HG02885 (cell line): Measurements from ENCODE around the gene PRDX6.
"Not testable (repeated sequence)": the region's sequence is repeated elsewhere in the genome, so short reads cannot be mapped to it uniquely, and the experiment has no call there.

ENCODE experiments used
- ATAC-seq: cut with Tn5 transposase; IDR thresholded peaks from one replicate; pipeline ENCODE4 v1.9.1; 2021; ENCODE audit warnings: mild to moderate bottlenecking; ENCODE audit not compliant: unreplicated experiment, poor library complexity

PRDX6 gene

DNA sequence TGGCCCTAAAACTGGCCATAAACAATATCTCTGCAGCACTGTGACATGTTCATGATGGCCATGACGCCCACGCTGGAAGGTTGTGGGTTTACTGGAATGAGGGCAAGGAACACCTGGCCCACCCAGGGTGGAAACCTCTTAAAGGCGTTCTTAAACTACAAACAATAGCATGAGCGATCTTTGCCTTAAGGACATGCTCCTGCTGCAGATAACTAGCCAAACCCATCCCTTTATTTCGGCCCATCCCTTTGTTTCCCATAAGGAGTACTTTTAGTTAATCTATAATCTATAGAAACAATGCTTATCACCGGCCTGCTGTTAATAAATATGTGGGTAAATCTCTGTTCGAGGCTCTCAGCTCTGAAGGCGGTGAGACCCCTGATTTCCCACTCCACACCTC is 16.0 kb downstream of the PRDX6 start:
- not testable (repeated sequence) for ATAC-seq

DNA sequence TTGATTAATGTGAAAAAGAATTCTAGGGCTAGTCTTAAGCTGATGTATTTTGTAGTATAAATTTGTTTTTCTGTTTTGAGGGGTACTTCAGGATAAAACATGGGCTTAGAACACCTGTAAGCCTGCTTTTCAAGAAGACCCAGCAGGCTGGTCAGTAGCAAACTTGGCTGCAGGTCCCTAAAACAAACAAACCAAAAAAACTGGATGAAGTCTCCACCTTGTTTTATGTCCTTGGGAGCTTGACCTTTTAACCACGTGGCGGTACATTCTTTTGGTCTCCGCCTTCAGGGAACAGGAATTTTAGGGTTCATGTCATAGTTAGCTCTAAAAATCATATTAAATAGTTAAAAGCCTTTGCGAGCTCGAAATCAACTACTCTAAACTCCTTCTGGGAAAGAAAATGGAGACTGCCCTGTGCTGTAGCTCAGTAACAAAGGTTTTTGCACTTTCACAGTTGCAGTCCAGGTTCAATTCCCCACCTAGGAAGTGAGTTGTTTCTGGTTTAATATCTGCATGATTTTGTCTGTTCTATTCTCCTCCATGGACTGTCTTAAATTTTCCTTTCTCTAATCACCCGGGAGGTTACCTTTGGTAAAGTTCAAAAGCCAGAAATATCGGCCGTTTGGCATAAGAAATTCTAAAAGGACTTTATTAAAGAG is 18.6 kb downstream of the PRDX6 start:
- no peak for ATAC-seq

DNA sequence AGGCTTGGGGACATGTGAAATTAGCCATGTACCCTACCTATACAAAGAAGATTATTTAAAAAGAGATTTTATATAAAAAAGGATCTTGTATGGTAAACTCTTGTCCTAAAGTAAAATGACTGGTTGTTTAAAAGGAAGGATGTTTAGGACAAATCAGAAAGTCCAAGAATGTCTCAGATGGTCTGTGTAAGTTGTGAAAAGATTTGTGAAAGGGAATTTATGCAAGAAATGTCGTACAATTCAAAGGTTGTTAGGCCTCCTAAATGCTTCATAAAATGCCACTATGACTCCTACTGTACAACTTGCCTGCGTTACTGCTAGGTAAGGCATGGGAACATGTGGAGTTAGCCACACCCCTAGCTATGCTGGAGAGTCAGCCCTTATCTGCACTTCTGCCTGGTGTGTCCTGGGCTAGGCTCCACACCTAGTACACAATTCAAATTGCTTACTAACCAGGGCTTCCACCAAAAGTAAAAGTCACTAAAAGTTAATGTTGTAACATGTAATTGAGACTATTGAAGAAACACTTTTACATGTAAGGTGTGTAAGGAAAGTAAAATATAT is 19.7 kb downstream of the PRDX6 start:
- ATAC-seq: no peak

DNA sequence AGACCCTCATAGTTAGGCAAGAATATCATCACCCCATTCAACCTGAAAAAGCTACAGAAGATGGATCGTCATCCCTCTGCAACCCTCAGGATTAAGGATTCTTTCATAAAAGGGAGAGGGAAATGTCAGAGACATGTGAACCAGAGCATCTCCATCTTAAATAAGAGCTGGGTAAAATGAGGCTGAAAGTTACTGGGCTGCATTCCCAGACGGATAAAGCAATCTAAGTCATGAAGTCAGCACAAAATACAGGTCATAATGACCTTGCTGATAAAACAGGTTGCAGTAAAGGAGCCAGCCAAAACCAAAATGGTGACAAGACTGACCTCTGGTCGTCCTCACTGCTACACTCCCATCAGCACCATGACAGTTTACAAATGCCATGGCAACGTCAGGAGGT is 22.6 kb downstream of the PRDX6 start:
- no peak for ATAC-seq

DNA sequence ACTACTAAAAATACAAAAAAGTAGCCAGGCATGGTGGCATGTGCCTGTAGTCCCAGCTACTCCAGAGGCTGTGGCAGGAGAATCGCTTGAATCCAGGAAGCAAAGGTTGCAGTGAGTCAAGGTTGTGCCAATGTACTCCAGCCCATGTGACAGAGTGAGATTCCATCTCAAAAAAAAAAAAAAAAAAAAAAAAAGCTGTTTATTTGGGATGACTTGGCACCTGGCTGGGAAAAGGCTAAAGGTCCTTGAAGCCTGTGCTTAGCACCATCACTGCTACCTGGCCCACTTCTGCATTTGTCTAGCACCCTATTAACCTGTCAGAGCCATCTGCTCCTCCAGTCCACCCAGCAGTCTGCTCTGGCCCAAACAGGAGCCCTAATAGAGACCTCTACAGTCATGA is 25.0 kb downstream of the PRDX6 start:
- ATAC-seq: no peak

DNA sequence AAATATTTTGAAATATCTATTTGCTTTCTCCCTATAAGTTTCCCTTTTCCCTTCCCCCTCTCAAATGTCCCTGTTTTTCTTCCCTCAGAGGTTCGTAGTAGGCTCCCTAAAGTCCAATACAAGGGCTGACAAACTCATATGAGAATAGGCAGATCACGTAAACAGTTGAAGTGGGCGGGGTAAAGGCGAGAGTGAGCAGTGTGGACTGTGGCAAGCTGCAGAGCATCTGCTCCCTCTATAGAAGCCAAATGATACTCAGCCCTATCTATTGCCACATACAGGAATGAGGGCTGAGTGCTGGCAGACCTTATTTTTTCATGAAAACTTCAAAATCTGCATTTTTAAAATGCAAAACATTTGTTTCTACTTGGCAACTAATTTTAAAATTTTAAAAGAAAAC is 26.3 kb downstream of the PRDX6 start:
- no peak for ATAC-seq

DNA sequence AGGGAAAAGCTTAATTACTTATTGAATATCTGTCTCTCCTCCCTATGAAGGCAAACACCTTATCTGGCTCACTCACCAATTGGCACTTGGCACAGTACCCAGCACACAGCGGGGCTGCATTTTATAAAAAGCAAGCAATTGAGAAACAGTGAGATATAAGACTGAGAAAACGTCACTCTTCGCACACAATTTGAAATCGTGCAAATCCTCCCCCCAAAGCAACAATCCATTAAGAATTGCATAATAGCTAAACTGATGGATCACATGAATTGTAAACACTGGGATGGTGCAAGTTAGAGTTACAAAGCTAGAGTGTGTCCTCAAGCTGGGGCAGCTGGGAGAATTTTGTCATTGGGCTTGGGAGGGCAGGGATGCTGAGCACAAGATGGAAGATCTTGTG is 27.1 kb downstream of the PRDX6 start:
- no peak for ATAC-seq

DNA sequence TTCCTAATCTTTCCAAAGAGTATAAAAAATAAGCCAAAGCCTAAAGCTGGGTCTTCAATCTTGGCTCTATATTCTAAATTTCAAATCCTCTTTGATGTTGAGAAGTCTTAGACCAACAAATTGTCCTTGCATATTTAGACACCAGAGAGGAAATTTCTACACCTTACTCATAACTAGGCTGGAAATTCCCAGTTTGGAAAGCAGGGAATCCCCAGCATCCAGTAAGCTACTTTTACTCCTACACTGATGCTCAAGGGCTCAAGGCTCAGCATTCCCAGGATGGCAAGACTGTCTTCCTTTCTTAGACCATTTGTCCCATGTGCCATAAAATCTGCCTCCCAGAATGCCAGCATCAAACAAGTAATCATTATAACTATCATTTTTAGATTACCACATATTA is 28.3 kb downstream of the PRDX6 start:
- no peak for ATAC-seq

DNA sequence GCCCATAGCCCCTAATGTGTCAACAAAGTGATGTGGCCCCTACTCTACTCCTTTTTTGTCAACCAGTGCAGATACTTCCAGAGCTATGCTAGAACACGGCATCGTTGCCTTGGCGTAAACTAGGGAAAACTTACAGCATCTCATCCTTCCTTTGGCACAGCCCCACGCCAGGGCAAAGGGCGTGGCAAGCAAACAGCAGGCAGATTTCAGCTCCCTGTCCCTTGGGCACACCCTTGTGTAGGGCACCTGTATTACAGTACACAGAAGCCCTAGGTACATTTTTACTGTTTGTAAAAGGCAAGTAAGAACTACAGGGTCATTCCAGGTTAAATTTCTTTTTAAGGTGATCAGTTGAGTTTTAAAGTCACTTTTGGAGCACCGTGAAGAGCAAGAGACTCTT is 29.3 kb downstream of the PRDX6 start:
- no peak for ATAC-seq

DNA sequence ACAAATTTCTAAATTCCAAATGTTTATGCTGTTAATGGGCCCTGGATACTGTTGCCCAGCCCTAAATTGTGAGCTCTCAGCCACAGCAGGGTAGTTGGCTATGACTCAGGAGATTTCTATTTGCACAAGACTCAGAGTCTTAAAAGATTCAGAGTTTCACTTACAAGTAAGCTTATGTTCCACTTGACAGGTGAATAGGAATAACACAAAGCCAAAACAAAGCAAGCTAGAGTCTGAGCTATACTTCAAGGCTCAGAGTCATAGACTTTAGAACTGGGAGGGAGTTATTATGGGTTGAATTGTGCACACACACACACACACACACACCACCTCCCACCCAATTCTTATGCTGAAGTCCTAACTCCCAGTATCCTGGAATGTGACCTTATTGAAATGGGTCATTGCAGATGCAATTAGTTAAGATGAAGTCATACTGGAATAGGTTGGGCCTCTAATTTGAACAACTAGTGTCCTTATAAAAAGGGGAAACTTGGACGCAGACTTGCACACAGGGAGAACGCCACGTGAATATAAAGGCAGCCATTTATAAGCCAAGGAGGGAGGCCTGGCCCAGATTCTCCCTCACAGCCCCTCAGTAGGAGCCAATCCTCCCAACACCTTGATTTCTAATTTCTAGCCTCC is 30.2 kb downstream of the PRDX6 start:
- no peak for ATAC-seq

DNA sequence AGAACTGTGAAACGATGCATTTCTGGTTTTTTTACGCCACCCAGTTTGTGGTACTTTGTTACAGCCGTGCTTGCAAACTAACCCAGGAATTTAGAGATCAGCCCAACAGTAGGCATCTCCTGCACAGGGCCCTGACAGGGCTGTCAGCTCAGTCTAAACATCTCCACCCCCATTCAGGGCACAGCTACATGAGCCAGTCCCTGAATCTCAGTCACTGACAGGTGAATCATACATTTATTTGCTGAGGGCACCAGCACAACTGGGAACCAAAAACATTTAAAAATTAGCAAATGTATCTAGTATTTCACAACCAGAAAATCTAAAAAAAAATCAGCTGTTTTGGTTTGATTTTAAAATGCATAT is 30.7 kb downstream of the PRDX6 start:
- ATAC-seq: no peak

DNA sequence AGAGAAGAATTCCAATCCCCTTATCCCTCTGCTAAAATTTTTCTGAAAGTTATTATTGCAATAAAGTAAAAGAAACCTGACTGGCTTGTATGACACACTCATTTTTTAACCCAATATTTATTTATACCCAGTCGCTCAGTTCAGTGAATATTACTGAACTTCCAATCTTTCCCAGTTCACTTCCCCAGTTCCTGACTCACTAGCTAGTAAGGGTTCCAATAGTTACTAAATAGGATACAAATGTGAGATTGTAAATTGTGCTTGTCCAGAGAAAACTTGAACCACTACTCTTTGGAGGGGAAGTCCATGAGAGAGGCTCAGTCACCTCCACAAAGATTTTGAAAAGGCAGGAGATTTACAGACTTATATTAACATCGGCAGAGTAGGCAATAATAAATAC is 31.4 kb downstream of the PRDX6 start:
- ATAC-seq: no peak

DNA sequence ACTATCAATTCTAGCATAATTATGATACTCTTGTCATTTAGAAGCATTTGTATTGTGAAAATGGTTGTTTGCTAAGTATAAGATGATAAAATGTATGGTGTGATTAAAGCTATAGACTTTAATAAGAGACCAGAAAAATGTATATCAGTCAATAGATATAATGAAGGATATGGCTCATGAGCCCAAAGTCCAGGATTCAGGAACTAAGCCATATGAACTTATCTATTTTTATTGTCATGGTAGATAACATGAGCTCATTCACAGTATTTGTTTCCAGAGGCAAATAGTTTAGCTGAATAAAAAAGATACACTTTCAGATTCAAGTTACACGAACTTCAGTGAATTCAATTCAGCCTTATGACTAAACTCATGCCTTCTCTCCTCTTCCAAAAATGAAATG is 32.7 kb downstream of the PRDX6 start:
- ATAC-seq: no peak

DNA sequence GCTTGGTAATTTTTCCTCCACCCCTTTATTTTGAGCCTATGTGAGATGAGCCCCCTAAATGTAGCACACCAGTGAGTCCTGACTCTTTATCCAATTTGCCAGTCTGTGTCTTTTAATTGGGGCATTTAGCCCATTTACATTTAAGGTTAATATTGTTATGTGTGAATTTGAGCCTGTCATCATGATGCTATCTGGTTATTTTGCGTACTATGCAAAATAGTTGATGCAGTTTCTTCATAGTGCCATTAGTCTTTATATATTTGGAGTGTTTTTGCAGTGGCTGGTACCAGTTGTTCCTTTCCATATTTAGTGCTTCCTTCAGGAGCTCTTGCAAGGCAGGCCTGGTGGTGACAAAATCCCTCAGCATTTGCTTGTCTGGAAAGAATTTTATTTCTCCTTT is 37.4 kb downstream of the PRDX6 start:
- not testable (repeated sequence) for ATAC-seq

DNA sequence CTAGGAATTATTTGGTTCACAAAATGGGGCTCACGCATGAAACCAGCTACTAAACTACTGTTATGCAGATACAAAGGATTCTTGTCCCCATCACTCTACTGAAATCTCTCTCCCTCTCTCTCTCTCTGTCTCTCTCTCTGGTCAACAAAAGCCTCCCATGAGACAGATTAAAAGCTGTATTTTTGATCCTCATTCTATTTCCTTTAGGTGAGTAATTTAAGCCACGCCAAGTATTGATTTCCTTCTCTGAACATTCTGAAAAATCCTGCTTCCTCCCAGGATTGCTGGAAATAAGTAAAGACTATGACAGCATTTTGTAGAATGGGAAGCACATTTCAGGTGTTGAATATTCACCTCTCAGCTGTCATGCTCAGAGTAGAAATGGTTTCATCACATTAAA is 43.7 kb downstream of the PRDX6 start:
- no peak for ATAC-seq

DNA sequence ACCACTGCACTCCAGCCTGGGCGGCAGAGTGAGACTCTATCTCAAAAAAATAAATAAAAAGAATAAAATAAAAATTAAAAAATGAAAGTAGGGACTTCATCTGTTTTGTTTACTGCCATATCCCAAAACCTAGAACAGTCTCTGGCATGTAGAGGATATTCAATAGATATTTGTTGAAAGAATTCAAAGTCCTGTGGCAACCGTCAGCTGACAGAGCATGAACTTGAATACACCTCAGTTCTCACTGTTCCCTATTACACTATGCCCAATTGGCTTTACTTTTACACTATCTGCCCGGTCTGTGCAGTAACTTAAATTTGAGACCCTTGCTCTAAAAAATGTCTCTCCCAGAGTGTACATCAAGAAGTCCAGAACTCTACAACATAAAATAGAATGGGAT is 46.2 kb downstream of the PRDX6 start:
- ATAC-seq: no peak

DNA sequence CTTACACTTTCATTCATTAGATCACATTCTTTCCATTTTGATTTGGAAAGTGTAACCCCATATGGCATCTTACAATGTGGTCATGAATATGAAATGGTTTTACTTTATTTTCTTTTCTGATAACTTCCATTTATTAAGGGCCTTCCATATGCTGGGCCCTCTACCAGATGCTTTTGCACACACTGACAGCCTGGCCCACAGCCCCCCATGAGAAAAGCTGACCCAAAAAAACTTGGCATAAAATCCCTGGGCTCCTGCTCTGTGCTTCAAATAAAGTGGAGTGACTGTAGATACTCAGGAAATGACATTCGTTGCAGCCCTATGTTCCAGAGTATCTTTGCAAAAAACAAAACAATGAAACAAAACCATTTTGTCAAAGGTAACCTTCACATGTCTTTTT is 48.8 kb downstream of the PRDX6 start:
- ATAC-seq: no peak

DNA sequence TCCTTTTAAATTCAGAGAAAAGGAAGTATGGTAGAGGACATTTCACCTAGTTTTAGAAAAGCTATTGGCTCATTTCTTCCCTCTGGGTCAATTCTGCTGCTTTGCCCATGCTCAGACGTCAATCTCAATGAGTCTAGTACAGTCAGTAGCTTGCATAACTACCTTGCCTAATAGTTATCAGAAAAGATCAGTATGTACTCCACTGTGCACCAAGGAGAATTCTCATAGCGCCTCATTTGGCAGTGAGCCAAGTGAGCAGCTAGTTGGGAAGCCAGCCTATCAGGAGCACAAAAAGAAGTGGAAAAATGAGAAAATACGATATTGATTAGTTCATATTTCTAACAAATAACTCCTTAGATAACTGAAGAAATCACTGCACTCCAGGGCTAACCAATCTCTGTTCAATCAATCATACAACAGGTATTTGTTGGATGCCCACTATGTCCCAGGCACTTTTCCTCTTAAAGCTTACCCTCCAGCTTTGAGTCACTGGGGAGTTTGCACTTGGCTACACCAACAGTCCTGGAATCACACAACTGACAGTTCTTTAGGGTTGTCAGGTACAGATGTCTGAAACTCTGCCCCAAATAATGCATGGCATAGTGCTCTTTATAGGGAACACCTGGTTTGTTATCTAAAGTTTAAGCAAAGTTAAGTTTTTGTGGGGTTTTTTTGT is 50.2 kb downstream of the PRDX6 start:
- ATAC-seq: no peak

DNA sequence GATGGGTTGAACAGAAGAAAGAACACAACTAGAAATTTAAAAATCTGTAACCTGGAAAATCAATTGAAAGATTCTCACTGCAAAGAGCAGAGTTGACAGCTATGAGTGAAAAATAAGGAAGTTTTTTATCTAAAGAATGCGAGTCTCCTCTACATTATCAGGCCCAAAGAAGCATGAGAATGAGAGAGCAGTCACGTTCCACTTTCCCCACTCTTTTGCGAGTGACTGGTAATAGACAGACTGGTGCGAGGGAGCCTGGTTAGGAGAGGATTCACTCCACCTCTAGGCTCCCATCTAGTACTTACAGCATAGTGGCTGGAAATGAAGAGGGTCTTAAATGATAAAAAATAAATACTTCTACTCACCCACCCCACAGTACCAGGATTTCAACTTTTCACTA is 52.0 kb downstream of the PRDX6 start:
- ATAC-seq: no peak

DNA sequence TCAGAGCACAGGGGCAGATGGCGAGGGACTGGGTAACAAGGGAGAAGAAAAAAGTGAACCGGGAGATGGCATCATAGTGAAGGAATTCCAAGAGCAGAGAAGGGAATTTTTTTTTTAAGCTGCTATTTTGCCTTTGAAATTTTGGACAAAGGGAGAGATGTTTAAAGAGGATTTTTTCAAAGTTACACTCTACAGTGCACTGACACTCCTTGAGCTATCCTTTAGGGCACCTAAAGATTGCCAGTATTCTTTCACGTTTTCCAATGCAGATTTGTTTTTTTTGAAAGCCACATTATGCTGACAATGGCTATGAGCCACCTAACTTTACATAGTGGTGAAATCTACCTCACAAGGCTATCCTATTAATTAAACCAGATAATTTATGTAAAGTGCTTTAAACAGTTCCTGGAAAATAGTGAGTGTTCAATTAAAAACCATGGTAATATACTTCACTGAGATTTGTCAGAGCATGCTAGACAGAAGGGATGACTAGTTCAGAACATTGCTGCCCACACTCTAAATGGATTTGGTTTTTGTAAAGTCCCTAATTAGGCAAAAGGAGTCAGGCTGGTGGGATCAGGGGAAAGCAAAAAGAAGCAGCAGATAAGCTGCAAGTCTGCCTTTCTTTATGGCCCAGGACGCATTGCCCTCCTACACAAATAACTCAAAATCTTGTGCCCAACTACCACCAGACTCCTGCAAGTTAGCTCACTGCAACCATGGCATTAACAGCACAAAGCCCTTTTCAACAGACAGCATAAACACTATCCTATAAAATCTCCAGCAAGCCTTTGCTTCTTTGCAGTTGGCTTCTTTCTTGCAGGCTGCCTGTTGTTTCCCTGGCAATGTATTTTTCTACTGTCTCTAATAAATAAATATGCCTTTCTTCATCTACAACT is 53.9 kb downstream of the PRDX6 start:
- ATAC-seq: no peak

DNA sequence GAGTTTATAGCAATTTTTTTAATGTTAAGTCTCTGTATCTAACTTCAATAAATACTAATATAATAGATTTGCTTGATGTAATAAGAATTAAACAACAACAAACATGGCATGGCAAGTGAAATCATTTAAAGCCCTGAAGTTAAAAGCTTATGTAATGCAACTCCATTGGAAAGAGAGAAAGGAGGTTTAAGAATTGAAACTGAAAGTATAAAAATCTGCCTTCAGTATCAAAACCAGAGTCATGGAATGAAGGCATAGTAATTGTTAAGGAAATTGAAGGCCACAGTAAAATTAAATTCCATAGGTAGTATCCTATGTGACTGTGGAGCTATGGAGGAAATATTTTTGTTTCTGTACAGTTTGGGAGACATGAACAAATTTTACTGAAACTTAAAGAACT is 55.1 kb downstream of the PRDX6 start:
- no peak for ATAC-seq
